Activated CD4-positive, alpha-beta T cell treated with anti-CD3 and anti-CD28 coated beads, Interleukin-2, amount 50 U/mL, for 24 hours (primary cell): ENCODE data around the gene MXRA7.
"Not testable (repeated sequence)": the region's sequence is repeated elsewhere in the genome, so short reads cannot be mapped to it uniquely, and the experiment has no call there.

Experiments used
- DNase-seq, 2 donors: peaks; one replicate each; pipeline ENCODE4 v3.0.0-alpha.2; 2020; ENCODE audit warnings: low read depth in 1 of 2, low spot score in 1 of 2

Gene MXRA7

DNA sequence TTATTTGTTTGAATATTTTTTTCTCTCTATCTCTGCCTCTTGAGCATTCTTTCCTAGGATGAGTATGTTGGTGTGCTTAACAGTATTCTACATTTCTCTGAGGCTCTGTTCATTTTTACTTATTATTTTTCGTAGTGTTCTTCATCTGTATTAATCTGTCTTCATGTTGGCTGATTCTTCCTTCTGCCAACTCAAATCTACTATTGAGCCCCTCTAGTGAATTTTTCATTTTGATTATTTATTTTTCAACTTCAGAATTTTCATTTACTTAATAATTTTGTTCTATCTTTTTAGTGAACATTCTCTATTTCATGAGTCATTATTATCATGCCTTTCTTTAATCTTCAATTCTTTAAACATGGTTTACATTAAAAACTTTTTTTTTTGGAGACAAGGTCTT lies 64.1 kb downstream of the MXRA7 start:
- DNase-seq = no peak

GRCh38 chr17:76645481-76645880 lies 65.3 kb downstream of the MXRA7 start:
- no peak for DNase-seq

DNA sequence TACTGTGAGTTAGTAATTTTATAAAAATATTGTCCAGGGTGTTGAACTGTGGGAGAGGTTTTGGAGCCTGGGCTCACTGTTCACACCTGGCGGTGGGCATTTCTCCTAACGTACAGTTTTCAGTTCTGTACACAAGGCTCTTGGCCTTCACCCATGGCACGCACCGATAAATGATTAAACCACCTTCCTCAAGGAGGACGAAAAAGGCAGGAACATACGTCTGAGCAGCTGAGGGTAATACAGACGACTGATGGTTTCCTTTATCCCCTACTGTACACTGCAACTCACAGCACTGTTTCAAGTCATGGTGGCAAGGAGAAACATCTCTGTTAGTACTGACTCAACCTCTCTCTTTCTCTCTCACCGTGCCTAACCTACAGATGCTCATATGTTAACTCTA lies 65.8 kb downstream of the MXRA7 start:
- DNase-seq = no peak

- peak in 1 of 2 donors; percentile 20 for DNase-seq
These were observed 67.1 kb downstream of the MXRA7 start, which contains the start of gene ST6GALNAC1 for GRCh38 chr17:76643553-76644148. Gene ST6GALNAC1 (minus strand): TSS chr17:76643757. CDS start chr17:76643638, 119 bp downstream.

GRCh38 chr17:76642994-76643393 lies 67.8 kb downstream of the MXRA7 start:
- no peak for DNase-seq

- no peak for DNase-seq
These were observed 68.7 kb downstream of the MXRA7 start for GRCh38 chr17:76642032-76642561.

DNA sequence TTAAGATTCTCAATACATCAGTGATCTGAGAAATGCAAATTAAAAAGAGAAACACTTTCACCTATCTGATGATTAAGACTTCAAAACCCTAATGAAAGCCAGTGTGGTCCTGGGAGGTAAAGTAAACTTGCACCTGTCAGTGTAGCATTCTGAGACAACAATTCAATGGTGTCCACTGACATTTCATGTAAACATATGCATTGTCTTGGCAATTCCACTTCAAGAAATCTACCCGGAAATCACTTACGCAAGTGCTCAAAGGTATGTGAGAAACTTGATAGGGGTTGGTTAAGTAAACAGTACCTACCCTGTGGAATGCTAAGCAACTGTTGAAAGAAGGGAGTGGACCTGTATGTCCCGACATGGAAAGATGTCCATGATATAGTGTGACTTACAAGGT lies 69.3 kb downstream of the MXRA7 start:
- no peak for DNase-seq

DNA sequence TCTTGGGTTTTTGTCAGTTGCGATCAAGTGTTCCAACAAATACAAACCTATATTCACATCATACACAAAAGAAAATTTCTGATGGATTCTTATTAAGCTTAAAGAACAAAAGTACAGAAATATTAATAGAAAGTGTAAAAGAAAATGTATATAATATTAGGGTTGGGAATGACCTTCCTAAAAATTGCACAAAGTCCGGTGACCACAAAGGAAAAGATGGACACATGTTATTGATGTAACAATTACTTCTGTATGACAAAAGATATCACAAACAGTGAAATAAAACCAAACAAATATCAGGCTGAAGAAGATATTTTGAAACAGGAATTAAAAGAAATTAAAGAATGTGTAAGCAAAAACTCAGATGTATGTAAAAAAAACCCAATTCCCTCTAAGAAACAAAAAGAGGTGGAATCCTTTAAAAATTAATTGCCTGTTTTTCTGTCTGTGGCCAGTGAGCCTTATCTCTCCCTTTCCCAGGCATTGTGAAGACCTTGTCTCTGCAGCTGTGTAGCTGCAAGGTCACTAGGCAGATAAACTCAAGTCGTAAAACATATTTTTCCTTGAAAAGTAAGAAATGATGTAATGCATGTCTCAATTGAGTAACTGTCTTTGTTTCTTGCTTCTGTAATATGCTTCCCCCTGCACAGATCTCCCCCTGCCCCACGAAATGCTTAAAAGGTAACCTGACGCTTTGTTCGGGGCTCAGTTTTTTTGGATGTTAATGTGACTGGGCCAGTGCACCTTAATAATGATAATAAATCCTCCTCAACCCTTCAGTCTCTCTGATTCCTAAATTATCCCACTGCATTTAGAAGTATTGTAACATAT lies 70.0 kb downstream of the MXRA7 start:
- no peak for DNase-seq

GRCh38 chr17:76638263-76638662 lies 72.5 kb downstream of the MXRA7 start:
- no peak for DNase-seq

DNA sequence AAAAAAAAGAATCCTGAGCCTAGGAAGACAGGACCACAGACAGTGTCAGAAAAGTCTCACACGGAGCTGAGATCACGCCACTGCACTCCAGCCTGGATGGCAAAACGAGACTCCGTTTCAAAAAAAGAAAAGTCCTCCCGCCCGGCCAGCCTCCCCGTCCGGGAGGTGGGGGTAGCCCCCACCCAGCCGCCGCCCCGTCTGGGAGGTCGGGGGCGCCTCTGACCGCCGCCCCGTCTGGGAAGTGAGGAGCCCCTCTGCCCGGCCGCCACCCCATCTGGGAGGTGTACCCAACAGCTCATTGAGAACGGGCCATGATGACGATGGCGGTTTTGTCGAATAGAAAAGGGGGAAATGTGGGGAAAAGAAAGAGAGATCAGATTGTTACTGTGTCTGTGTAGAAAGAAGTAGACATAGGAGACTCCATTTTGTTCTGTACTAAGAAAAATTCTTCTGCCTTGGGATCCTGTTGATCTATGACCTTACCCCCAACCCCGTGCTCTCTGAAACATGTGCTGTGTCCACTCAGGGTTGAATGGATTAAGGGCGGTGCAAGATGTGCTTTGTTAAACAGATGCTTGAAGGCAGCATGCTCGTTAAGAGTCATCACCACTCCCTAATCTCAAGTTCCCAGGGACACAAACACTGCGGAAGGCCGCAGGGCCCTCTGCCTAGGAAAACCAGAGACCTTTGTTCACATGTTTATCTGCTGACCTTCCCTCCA lies 74.1 kb downstream of the MXRA7 start:
- not testable (repeated sequence) for DNase-seq

GRCh38 chr17:76635659-76636360 lies 75.0 kb downstream of the MXRA7 start:
- DNase-seq = no peak

DNA sequence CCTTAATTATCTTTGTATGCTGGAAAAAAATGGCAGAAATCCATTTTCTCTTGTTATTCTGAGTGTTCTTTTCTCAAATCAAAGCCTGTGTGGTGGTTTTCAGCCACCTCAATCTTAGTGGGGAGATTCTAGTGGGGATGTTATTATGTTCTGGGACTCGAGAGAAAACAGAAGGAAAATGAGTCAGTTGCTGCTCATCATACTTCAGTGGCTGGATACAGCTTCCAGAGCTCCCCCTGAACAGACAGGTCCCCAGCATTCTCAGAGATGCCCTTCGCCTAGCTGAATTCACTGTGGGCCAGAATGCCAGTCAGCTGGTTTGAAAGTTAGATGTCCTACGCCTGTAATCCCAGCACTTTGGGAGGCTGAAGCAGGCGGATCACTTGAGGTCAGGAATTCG lies 75.7 kb downstream of the MXRA7 start:
- DNase-seq = no peak

DNA sequence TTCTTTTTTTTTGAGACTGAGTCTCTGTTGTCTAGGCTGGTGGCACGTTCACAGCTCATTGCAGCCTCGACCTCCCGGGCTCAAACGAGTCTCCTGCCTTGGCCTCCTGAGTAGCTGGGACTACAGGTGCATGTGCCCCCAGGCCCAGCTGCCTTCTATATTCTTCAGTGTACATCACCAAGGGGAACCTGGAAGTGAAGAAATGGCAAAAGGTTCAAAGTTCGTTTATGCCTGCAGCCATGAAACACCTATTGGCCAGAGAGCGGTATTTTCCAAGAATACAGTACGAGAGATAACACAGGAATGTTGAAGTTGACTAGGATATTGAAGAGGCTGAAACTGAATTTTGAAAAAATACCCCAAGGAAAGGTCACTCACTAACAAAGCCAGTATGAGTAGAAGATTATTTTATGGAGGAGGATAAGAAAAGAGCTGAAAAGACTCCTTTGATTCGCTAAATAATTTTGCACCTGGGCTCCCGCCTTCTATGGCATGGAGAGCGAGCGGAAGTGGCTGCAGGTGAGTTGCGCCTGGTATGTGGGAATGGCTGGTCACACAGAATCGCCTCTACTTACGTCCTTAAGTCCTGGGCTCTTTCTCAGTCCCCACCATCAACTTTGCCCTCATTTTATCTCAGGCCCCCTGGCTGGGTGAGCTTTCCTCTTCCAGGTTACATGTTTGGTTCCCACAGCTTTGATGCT lies 77.0 kb downstream of the MXRA7 start:
- DNase-seq = no peak

DNA sequence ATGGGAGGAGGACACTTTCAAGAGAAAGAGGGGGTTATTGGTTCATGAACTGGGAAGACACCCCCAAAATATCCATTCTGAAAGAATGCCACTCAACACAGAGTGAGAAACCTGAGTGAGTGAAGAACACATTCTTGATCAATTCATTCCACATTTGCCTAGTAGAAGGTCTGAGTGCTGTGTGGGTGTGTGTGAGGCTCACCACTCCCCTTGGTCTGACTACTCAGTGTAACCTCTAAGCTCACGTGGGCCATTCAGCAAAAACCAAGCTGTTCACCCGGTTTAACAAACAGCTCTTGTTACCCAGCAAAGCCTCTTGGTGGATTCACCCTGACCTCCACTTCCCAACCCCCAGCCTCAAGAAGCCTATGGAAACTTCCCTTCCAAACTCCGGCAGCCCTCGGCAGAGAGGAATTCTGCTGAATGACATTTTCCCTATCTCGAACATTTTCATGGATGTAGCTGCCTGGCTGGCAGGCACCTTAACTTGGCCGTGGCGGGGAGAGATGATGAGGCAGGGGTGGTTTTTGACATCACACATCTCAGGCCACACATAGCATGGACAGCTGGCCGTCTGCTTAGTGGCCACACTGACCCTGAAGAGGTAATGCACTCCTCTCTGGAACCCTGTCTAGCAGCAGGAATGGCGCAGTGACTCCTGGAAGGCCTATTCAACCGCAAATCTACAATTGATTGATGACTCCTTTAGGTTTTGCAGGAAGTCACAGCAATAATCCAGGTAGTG lies 78.8 kb downstream of the MXRA7 start:
- no peak for DNase-seq

DNA sequence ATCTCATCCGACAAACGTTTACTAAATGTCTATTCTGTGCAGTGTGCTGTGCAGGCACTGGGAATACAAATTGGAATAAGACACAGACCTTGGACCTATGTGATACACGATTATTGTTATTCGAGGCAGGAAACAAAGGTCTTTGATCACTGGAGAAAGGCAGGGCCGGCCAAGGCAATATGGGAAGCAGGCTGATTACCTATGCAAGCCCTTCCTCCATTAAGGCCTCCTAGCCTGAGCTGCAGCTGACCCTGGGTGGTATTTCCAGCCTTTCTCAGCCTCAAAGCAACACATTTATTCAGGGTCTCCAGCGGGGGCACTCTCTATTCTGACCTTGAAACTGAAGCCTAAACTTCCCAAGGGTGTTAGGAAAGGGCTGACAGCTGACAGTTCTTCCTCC lies 80.6 kb downstream of the MXRA7 start:
- no peak for DNase-seq
